ENCODE data around the gene ZNF764.

DNA sequence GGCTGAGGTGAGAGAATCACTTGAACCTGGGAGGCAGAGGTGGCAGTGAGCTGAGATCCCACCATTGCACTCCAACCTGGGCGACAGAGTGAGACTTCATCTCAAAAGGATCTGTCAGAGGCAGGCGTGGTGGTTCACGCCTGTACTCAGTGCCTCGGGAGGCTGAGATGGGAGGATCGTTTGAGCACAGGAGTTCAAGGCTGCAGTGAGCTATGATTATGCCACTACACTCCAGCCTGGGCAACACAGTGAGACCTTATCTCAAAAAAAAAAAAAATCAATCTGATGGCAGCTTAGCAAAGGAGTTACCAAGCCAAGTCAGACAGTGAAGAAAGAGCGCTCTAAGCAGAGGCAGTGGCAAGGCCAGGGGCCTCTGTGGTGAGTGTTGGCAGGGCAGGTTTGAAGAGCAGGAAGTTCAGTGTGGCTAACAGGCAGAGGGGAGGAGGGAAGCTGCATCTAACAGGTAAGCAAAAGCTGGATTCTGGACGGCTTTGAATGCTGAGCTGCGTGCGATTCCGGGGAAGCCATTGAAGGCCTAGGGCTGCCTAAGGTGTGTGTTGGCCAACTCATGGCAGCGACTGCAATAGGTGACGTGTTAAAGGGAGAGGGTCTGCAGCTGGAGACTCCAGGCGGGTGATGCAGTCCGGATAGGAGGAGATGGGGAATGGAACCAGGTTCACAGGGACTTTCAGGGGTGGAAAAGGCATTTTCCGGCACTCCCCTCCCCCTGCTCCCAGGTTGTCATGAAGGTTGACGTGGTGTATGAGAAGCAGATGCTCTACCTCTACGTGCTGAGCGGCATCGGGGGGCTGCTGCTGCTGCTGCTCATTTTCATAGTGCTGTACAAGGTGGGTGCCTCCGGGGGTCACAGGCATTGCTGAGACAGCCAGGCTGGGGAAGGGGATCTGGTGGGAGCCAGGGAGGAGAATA lies 38.8 kb downstream of the ZNF764 start:
- TF ChIP-seq CTCF (IDR thresholded peaks at IDR 0.05; ENCODE audit: insufficient read depth, low read length, poor library complexity, severe bottlenecking): no peak
- TF ChIP-seq EZH2phosphoT487 (conservative IDR thresholded peaks at IDR 0.05; ENCODE audit: low read length): no peak
